ENCODE results near the gene TRAF7.

GRCh38 chr16:2162676-2163118, 7.1 kb downstream of the TRAF7 start:
- TF ChIP-seq TAF1 (IDR thresholded peaks at IDR 0.05; ENCODE audit: borderline replicate concordance, insufficient read depth, low read length) = no peak
- TF ChIP-seq, protein P1, sequence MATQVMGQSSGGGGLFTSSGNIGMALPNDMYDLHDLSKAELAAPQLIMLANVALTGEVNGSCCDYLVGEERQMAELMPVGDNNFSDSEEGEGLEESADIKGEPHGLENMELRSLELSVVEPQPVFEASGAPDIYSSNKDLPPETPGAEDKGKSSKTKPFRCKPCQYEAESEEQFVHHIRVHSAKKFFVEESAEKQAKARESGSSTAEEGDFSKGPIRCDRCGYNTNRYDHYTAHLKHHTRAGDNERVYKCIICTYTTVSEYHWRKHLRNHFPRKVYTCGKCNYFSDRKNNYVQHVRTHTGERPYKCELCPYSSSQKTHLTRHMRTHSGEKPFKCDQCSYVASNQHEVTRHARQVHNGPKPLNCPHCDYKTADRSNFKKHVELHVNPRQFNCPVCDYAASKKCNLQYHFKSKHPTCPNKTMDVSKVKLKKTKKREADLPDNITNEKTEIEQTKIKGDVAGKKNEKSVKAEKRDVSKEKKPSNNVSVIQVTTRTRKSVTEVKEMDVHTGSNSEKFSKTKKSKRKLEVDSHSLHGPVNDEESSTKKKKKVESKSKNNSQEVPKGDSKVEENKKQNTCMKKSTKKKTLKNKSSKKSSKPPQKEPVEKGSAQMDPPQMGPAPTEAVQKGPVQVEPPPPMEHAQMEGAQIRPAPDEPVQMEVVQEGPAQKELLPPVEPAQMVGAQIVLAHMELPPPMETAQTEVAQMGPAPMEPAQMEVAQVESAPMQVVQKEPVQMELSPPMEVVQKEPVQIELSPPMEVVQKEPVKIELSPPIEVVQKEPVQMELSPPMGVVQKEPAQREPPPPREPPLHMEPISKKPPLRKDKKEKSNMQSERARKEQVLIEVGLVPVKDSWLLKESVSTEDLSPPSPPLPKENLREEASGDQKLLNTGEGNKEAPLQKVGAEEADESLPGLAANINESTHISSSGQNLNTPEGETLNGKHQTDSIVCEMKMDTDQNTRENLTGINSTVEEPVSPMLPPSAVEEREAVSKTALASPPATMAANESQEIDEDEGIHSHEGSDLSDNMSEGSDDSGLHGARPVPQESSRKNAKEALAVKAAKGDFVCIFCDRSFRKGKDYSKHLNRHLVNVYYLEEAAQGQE (IDR thresholded peaks at IDR 0.05; ENCODE audit: insufficient read depth in 1 of 2, low read depth in 2 of 2, low read length in 2 of 2) = no peak

Data from PFSK-1 (cell line).